NB4 (cell line): ENCODE results near the gene HSPB7.

Experiments
- CTCF ChIP-seq: IDR thresholded peaks from one replicate; pipeline ENCODE4 v1.5.1; 2012; ENCODE audit warnings: low read depth, low read length
- POLR2A ChIP-seq: IDR thresholded peaks from 2 replicates; pipeline ENCODE4 v1.6.1; 2011; ENCODE audit warnings: mild to moderate bottlenecking; ENCODE audit not compliant: insufficient read length; ENCODE audit errors: extremely low read depth

GRCh38 chr1:15989776-15990175 is 28.1 kb downstream of the HSPB7 start:
- no peak for TF ChIP-seq CTCF
- no peak for TF ChIP-seq POLR2A
